Suprapubic skin (tissue), 3 donors: Measurements from ENCODE around the gene MARK4.

Experiments
- CTCF ChIP-seq, 2 donors: fragments of 200-600 bp in 1 of 2; fragments of 450-650 bp in 1 of 2; sonication (generic) in 1 of 2; IDR thresholded peaks; one replicate each; pipeline ENCODE4 v1.5.1; 2016 to 2019; ENCODE audit warnings: antibody characterized with exemption in 2 of 2, mild to moderate bottlenecking in 1 of 2, moderate library complexity in 1 of 2
- POLR2A ChIP-seq, 2 donors: fragments of 450-650 bp; IDR thresholded peaks; one replicate each; pipeline ENCODE4 v1.6.1; 2017; ENCODE audit warnings: antibody characterized with exemption in 2 of 2, mild to moderate bottlenecking in 2 of 2, moderate library complexity in 2 of 2

GRCh38 chr19:45295873-45296272, 44.8 kb downstream of the MARK4 start:
- TF ChIP-seq POLR2A (IDR thresholded peaks at IDR 0.05) (no peak), CTCF (IDR thresholded peaks at IDR 0.05) (no peak)
